Endothelial cell of umbilical vein (primary cell): ENCODE measurements around the gene KRTAP10-11. TPM values are rescaled to one million over a fixed set of nuclear protein-coding genes. Genes with fewer than 3 reads are reported as not detected.

Experiments used
- BruUV-seq: library from RNA; stranded (reverse); fragments of 400-500 nt; replicated peaks from 2 replicates; lab custom pipeline; 2021; lab: Mats Ljungman, UMichigan
- CTCF ChIA-PET: fragments of 300-600, 350-600 bp; sonication (Branson Sonifier 250); formaldehyde crosslinking; loops from one replicate; lab custom pipeline; 2021; ENCODE audit warnings: antibody characterized with exemption, inconsistent platforms; lab: Charles Lee
- POLR2A ChIA-PET: fragments of 300-600, 350-600 bp; sonication (Branson Sonifier 250); formaldehyde crosslinking; loops from one replicate; lab custom pipeline; 2021; ENCODE audit warnings: antibody characterized with exemption, inconsistent platforms; lab: Charles Lee
- DNase-seq: peaks from one replicate; pipeline ENCODE4 v3.0.0-alpha.2; 2011; ENCODE audit warnings: low read depth, low spot score
- FAIRE-seq: peaks from 2 replicates; lab custom pipeline; 2011; peaks lifted over from hg19 to GRCh38; lab: Jason Lieb, UNC
- H2AFZ ChIP-seq: 2 replicates; pipeline ENCODE4 v1.6.0; 2012; ENCODE audit warnings: low read depth, low read length, control low read depth, inconsistent platforms
- H3K27ac ChIP-seq: 2 replicates; pipeline ENCODE4 v1.5.1; 2011; ENCODE audit warnings: low read depth, mild to moderate bottlenecking, control low read depth, low read length, moderate library complexity; ENCODE audit not compliant: insufficient read depth
- H3K27me3 ChIP-seq, 2 experiments: 2 replicates each; pipeline versions ENCODE4 v1.6.0 to v1.6.1; 2011; ENCODE audit warnings: low read length in 2 of 2, mixed read lengths in 1 of 2; ENCODE audit not compliant: control insufficient read depth in 2 of 2, insufficient read depth in 2 of 2
- H3K36me3 ChIP-seq, 2 experiments: 2 replicates in 1 of 2; 3 replicates in 1 of 2; pipeline ENCODE4 v1.5.1; 2011; ENCODE audit warnings: low read length in 2 of 2, mild to moderate bottlenecking in 1 of 2, moderate library complexity in 1 of 2; ENCODE audit not compliant: control insufficient read depth in 2 of 2, insufficient read depth in 2 of 2; ENCODE audit errors: extremely low read depth in 1 of 2
- H3K4me1 ChIP-seq: 3 replicates; pipeline ENCODE4 v1.5.1; 2011; ENCODE audit warnings: mild to moderate bottlenecking, low read length; ENCODE audit not compliant: control insufficient read depth, insufficient read depth; ENCODE audit errors: extremely low read depth
- H3K4me2 ChIP-seq: 2 replicates; pipeline ENCODE4 v1.6.1; 2011; ENCODE audit warnings: low read length, control low read depth, mixed read lengths; ENCODE audit not compliant: insufficient read depth
- H3K4me3 ChIP-seq, 3 experiments: fragments of 200-600 bp in 1 of 3; sonication (generic), shearing (Covaris generic) in 1 of 3; replicated peaks in 1 of 3; 2 replicates each; pipeline ENCODE4 v1.5.1; 2011 to 2016; ENCODE audit warnings: control low read depth in 3 of 3, low read length in 3 of 3, mild to moderate bottlenecking in 2 of 3, inconsistent platforms in 1 of 3, low read depth in 1 of 3, moderate library complexity in 1 of 3; ENCODE audit not compliant: insufficient read depth in 1 of 3
- H3K79me2 ChIP-seq: 2 replicates; pipeline ENCODE4 v1.6.0; 2012; ENCODE audit warnings: low read length, inconsistent platforms; ENCODE audit not compliant: control insufficient read depth, insufficient read depth
- H3K9ac ChIP-seq: replicated peaks from 2 replicates; pipeline ENCODE3; 2011; ENCODE audit warnings: low read length, control low read depth; ENCODE audit not compliant: insufficient read depth; ENCODE audit errors: extremely low read depth
- H3K9me1 ChIP-seq: replicated peaks from 3 replicates; pipeline ENCODE4 v1.6.0; 2011; ENCODE audit warnings: mild to moderate bottlenecking, low read length; ENCODE audit not compliant: control insufficient read depth, insufficient read depth; ENCODE audit errors: extremely low read depth
- H3K9me3 ChIP-seq: replicated peaks from 2 replicates; pipeline ENCODE4 v1.5.1; 2012; ENCODE audit warnings: low read length, inconsistent platforms; ENCODE audit not compliant: control insufficient read depth, insufficient read depth
- H4K20me1 ChIP-seq: replicated peaks from 2 replicates; pipeline ENCODE3; 2011; ENCODE audit warnings: mild to moderate bottlenecking, low read length; ENCODE audit not compliant: control insufficient read depth, insufficient read depth; ENCODE audit errors: extremely low read depth
- EZH2 ChIP-seq: IDR thresholded peaks from 2 replicates; pipeline ENCODE4 v1.6.1; 2012; ENCODE audit warnings: borderline replicate concordance, low read depth, mild to moderate bottlenecking, moderate library complexity, low read length, inconsistent platforms; ENCODE audit not compliant: severe bottlenecking
- FOS ChIP-seq: IDR thresholded peaks from 2 replicates; pipeline ENCODE4 v1.6.1; 2011; ENCODE audit warnings: mild to moderate bottlenecking, low read length, moderate library complexity, borderline replicate concordance; ENCODE audit not compliant: insufficient read depth
- GATA2 ChIP-seq: IDR thresholded peaks from 2 replicates; pipeline ENCODE4 v1.7.0; 2011; ENCODE audit warnings: low read depth, mild to moderate bottlenecking, moderate library complexity, mixed read lengths, low read length; ENCODE audit not compliant: insufficient read length, insufficient read depth
- JUN ChIP-seq: IDR thresholded peaks from 2 replicates; pipeline ENCODE4 v1.6.1; 2011; ENCODE audit warnings: borderline replicate concordance, low read depth; ENCODE audit not compliant: insufficient read length, insufficient read depth
- MYC ChIP-seq: IDR thresholded peaks from one replicate; pipeline ENCODE4 v1.6.1; 2011; ENCODE audit warnings: mild to moderate bottlenecking, low read depth, low read length
- POLR2A ChIP-seq: IDR thresholded peaks from 2 replicates; pipeline ENCODE4 v1.6.1; 2012; ENCODE audit warnings: low read depth, mild to moderate bottlenecking, control low read depth, low read length
- POLR2AphosphoS5 ChIP-seq: IDR thresholded peaks from 2 replicates; pipeline ENCODE4 v1.6.1; 2012; ENCODE audit warnings: low read depth, mild to moderate bottlenecking, control low read depth, low read length, moderate library complexity; ENCODE audit not compliant: insufficient read depth
- dilution Hi-C: fragments of 300-500 bp; cut with MboI; formaldehyde crosslinking; loops from one replicate; pipeline ENCODE4 v1.15.0; 2019; ENCODE audit warnings: low sequenced_read_pairs; ENCODE audit not compliant: extremely low pct_ligation_motif_present
- intact Hi-C: fragments of 100-400 bp; cut with micrococcal nuclease; formaldehyde crosslinking; loops from one replicate; pipeline ENCODE4 v1.10.0; 2022
- polyA plus RNA-seq, 4 experiments: library from polyadenylated mRNA; depleted of rRNA in 3 of 4; stranded (reverse) in 3 of 4; unstranded in 1 of 4; fragments of >200 nt; gene quantifications; 2 replicates each; pipeline versions ENCODE4 v1.2.1 to v1.2.3, GENCODE V29; 2011 to 2012; ENCODE audit warnings: missing spikeins in 1 of 4
- total RNA-seq: library from RNA; stranded (reverse); gene quantifications from 2 replicates; pipeline ENCODE4 v1.2.3, GENCODE V29; 2021
- TF ChIP-seq, protein P1 (sequence below), 2 donors: IDR thresholded peaks; 1 replicate in 1 of 2; 2 replicates in 1 of 2; pipeline ENCODE4 v1.5.1; 2011; ENCODE audit warnings: low read length in 2 of 2, mild to moderate bottlenecking in 2 of 2, moderate library complexity in 2 of 2, control low read depth in 1 of 2, inconsistent platforms in 1 of 2, low read depth in 1 of 2; ENCODE audit not compliant: insufficient read depth in 1 of 2; ENCODE audit errors: extremely low read depth in 1 of 2
- TF ChIP-seq, protein P2 (sequence below): IDR thresholded peaks from 2 replicates; pipeline ENCODE4 v1.6.1; 2011; ENCODE audit not compliant: insufficient read depth, insufficient read length

The KRTAP10-11 gene
- total and polyA plus RNA-seq, 2 donors (not counting 3 experiments of a cell fraction or from before 2014, with no cell fraction given), result not detected

DNA sequence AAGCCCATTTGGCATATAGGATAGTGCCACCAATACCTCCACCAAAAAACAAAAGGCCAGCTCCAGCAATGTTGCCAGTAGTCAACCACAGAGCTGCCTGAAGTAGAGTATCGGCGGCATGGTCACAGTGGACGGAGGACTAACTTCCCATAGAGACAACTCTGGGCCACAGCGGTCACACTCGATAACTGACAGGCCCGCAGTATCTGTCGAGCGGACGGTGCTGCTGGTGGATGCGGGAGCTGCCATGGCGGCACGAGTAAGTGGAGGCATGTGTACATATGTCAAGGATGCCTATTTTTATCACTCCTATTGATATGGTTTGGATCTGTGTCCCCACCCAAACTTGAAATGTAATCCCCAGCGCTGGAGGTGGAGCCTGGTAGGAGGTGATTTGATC, 31.7 kb downstream of the KRTAP10-11 start:
- dilution Hi-C loops, result no loop called here
- Histone ChIP-seq H3K79me2 (no peaks in the 10 kb centered on the region), H2AFZ (no peak overlapping the region), H3K27ac (no peak overlapping the region), H3K4me2 (no peak overlapping the region), H4K20me1 (no peaks in the 10 kb centered on the region), H3K4me3 (no peak overlapping the region), H3K9ac (no peak overlapping the region), H3K9me3 (no peaks in the 10 kb centered on the region), H3K9me1 (no peaks in the 10 kb centered on the region), H3K4me1 (no peaks in the 10 kb centered on the region), H3K27me3 (peaks cover 2 to 5% of the 10 kb centered on the region in 2 experiments), H3K36me3 (no peaks in the 10 kb centered on the region)
- TF ChIP-seq FOS, result no peak
- TF ChIP-seq, protein P1, sequence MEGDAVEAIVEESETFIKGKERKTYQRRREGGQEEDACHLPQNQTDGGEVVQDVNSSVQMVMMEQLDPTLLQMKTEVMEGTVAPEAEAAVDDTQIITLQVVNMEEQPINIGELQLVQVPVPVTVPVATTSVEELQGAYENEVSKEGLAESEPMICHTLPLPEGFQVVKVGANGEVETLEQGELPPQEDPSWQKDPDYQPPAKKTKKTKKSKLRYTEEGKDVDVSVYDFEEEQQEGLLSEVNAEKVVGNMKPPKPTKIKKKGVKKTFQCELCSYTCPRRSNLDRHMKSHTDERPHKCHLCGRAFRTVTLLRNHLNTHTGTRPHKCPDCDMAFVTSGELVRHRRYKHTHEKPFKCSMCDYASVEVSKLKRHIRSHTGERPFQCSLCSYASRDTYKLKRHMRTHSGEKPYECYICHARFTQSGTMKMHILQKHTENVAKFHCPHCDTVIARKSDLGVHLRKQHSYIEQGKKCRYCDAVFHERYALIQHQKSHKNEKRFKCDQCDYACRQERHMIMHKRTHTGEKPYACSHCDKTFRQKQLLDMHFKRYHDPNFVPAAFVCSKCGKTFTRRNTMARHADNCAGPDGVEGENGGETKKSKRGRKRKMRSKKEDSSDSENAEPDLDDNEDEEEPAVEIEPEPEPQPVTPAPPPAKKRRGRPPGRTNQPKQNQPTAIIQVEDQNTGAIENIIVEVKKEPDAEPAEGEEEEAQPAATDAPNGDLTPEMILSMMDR (IDR thresholded peaks at IDR 0.05; ENCODE audit: extremely low read depth in 1 of 2, insufficient read depth in 1 of 2, low read depth in 1 of 2, low read length in 2 of 2), result no peak
- TF ChIP-seq JUN, result no peak
- TF ChIP-seq, protein P2, sequence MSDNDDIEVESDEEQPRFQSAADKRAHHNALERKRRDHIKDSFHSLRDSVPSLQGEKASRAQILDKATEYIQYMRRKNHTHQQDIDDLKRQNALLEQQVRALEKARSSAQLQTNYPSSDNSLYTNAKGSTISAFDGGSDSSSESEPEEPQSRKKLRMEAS, result no peak
- no peak for TF ChIP-seq POLR2A
- TF ChIP-seq EZH2, result no peak
- no peak for TF ChIP-seq GATA2
- TF ChIP-seq POLR2AphosphoS5, result no peak
- TF ChIP-seq MYC, result no peak
- DNase-seq, result no peak
- intact Hi-C loops, result no loop called here
- no TSS peak for BruUV-seq
- POLR2A ChIA-PET, result no interaction called here
- no peak for FAIRE-seq
- CTCF ChIA-PET, result interaction anchor here (0.8 to 1.4 kb wide), 2 partner anchors 14 to 116 kb away, joined by 3 to 4 read pairs; no protein-coding TSS in a partner anchor
